ENCODE measurements around the gene PLAA.

DNA sequence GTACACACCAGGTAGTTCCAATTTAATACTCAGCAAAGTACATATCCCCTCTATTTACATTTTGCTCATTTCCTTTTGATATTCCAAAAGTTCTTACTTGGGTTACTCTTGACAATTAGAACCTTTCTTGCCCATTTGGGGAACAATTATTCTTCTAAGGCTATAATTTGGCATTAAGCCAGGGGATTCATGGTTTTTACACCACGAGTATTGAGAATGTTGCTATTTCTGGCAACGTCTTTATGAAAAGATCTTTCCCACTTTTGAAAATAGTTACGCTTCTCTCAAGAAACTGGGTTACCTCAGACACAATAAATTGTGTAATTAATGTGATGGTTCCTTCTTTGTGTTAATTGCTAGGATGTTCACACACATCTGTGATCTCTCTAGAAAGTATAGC is 43.0 kb downstream of the PLAA start:
- TF ChIP-seq, protein P1, sequence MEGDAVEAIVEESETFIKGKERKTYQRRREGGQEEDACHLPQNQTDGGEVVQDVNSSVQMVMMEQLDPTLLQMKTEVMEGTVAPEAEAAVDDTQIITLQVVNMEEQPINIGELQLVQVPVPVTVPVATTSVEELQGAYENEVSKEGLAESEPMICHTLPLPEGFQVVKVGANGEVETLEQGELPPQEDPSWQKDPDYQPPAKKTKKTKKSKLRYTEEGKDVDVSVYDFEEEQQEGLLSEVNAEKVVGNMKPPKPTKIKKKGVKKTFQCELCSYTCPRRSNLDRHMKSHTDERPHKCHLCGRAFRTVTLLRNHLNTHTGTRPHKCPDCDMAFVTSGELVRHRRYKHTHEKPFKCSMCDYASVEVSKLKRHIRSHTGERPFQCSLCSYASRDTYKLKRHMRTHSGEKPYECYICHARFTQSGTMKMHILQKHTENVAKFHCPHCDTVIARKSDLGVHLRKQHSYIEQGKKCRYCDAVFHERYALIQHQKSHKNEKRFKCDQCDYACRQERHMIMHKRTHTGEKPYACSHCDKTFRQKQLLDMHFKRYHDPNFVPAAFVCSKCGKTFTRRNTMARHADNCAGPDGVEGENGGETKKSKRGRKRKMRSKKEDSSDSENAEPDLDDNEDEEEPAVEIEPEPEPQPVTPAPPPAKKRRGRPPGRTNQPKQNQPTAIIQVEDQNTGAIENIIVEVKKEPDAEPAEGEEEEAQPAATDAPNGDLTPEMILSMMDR (conservative IDR thresholded peaks at IDR 0.05; ENCODE audit: low read length), result no peak
- TF ChIP-seq EZH2phosphoT487 (IDR thresholded peaks at IDR 0.05; ENCODE audit: borderline replicate concordance), result no peak

Measured in Loucy (cell line).